Nephron (organoid): Measurements from ENCODE around the gene RSAD1.

Experiments
- H3K27ac Mint-ChIP-seq, 3 experiments: 2 replicates each; pipeline ENCODE4 v1.8.0; 2020; ENCODE audit warnings: mixed read lengths in 3 of 3, mild to moderate bottlenecking in 2 of 3, moderate library complexity in 1 of 3
- H3K27me3 Mint-ChIP-seq: 2 replicates; pipeline ENCODE4 v1.8.0; 2021; ENCODE audit warnings: low read depth, mild to moderate bottlenecking, moderate library complexity, mixed read lengths
- H3K36me3 Mint-ChIP-seq: 2 replicates; pipeline ENCODE4 v1.8.0; 2020; ENCODE audit warnings: low read depth, mixed read lengths
- H3K4me1 Mint-ChIP-seq: 2 replicates; pipeline ENCODE4 v1.8.0; 2020; ENCODE audit warnings: mixed read lengths
- H3K4me3 Mint-ChIP-seq, 3 experiments: 2 replicates each; pipeline ENCODE4 v1.8.0; 2020; ENCODE audit warnings: mild to moderate bottlenecking in 3 of 3, mixed read lengths in 3 of 3, moderate library complexity in 2 of 3
- H3K9me3 Mint-ChIP-seq: 2 replicates; pipeline ENCODE4 v1.8.0; 2020; ENCODE audit warnings: mixed read lengths
- CTCF ChIP-seq, 3 experiments: fragments of 200-600 bp; sonication (generic); IDR thresholded peaks; one replicate each; pipeline ENCODE4 v1.5.0; 2021; ENCODE audit warnings: antibody characterized with exemption in 3 of 3; ENCODE audit not compliant: unreplicated experiment in 3 of 3

RSAD1 gene

GRCh38 chr17:50508573-50509460 is 30.2 kb downstream of the RSAD1 start:
- Mint-ChIP-seq H3K4me1 (peaks cover 35% of the 10 kb centered on the region), H3K9me3 (no peaks in the 10 kb centered on the region), H3K27me3 (peaks cover 6% of the 10 kb centered on the region), H3K36me3 (no peaks in the 10 kb centered on the region), H3K27ac (peak overlapping the region; percentile 75 to 88 (median 77)), H3K4me3 (peak overlapping the region; percentile 84 to 90 (median 88))
- no peak for TF ChIP-seq CTCF (IDR thresholded peaks at IDR 0.05; ENCODE audit: unreplicated experiment in 3 of 3)

- Mint-ChIP-seq H3K36me3 (no peaks in the 10 kb centered on the region), H3K27me3 (peaks cover 5% of the 10 kb centered on the region)
- no peak for TF ChIP-seq CTCF (IDR thresholded peaks at IDR 0.05; ENCODE audit: unreplicated experiment in 3 of 3)
These were observed 32.4 kb downstream of the RSAD1 start for GRCh38 chr17:50511058-50511457.

GRCh38 chr17:50513495-50513894 is 34.8 kb downstream of the RSAD1 start:
- Mint-ChIP-seq H3K4me1 (peaks cover 44% of the 10 kb centered on the region), H3K27ac (peak overlapping the region in 2 of 3 experiments; percentile 55 to 63), H3K4me3 (no peak overlapping the region), H3K27me3 (no peaks in the 10 kb centered on the region), H3K9me3 (no peaks in the 10 kb centered on the region), H3K36me3 (no peaks in the 10 kb centered on the region)
- no peak for TF ChIP-seq CTCF (IDR thresholded peaks at IDR 0.05; ENCODE audit: unreplicated experiment in 3 of 3)

More at GRCh38 chr17:50511058-50511457, 32.4 kb downstream of the RSAD1 start:
- Mint-ChIP-seq H3K27ac (peak overlapping the region; percentile 10 to 36 (median 33)), H3K4me1 (peaks cover 45% of the 10 kb centered on the region), H3K9me3 (no peaks in the 10 kb centered on the region), H3K4me3 (no peak overlapping the region)

- Mint-ChIP-seq H3K4me3 (no peak overlapping the region), H3K9me3 (no peaks in the 10 kb centered on the region), H3K27ac (peak overlapping the region in 2 of 3 experiments; percentile 60 to 92), H3K4me1 (peaks cover 43% of the 10 kb centered on the region), H3K27me3 (no peaks in the 10 kb centered on the region), H3K36me3 (no peaks in the 10 kb centered on the region)
- no peak for TF ChIP-seq CTCF (IDR thresholded peaks at IDR 0.05; ENCODE audit: unreplicated experiment in 3 of 3)
These were observed 35.7 kb downstream of the RSAD1 start for GRCh38 chr17:50514388-50514787.

- Mint-ChIP-seq H3K27me3 (no peaks in the 10 kb centered on the region), H3K4me3 (no peak overlapping the region), H3K36me3 (no peaks in the 10 kb centered on the region), H3K4me1 (peaks cover 39% of the 10 kb centered on the region), H3K9me3 (no peaks in the 10 kb centered on the region), H3K27ac (peak overlapping the region; percentile 60 to 92 (median 63))
- TF ChIP-seq CTCF (IDR thresholded peaks at IDR 0.05; ENCODE audit: unreplicated experiment in 3 of 3), result no peak
These were observed 36.5 kb downstream of the RSAD1 start for GRCh38 chr17:50514936-50515702.
